Breast epithelium (tissue), 3 donors: Measurements from ENCODE around the gene ZNF443.
"Not testable (repeated sequence)": the region's sequence is repeated elsewhere in the genome, so short reads cannot be mapped to it uniquely, and the experiment has no call there.

Experiments used
- CTCF ChIP-seq, 3 donors: fragments of 450-650 bp; IDR thresholded peaks; one replicate each; pipeline ENCODE4 v1.5.1; 2016 to 2017; ENCODE audit warnings: antibody characterized with exemption in 3 of 3, mild to moderate bottlenecking in 3 of 3, moderate library complexity in 3 of 3
- POLR2A ChIP-seq: fragments of 450-650 bp; IDR thresholded peaks from one replicate; pipeline ENCODE4 v1.6.1; 2016; ENCODE audit warnings: antibody characterized with exemption, mild to moderate bottlenecking, moderate library complexity
- POLR2AphosphoS5 ChIP-seq, 3 donors: sonication (generic); formaldehyde crosslinking; IDR thresholded peaks; one replicate each; pipeline ENCODE4 v1.6.1; 2017; ENCODE audit warnings: antibody characterized with exemption in 3 of 3

GRCh38 chr19:12430726-12431299 is 10.0 kb downstream of the ZNF443 start:
- TF ChIP-seq CTCF (IDR thresholded peaks at IDR 0.05); POLR2A; POLR2AphosphoS5 (IDR thresholded peaks at IDR 0.05): not testable (repeated sequence)
